C4-2B (cell line): Measurements from ENCODE around the gene BRD9.

ENCODE experiments used
- CTCF ChIP-seq: fragments of 450-650 bp; conservative IDR thresholded peaks from 2 replicates; pipeline ENCODE4 v1.5.1; 2017; ENCODE audit warnings: mild to moderate bottlenecking
- ZFX ChIP-seq: fragments of 450-650 bp; IDR thresholded peaks from 2 replicates; pipeline ENCODE4 v1.6.1; 2017

DNA sequence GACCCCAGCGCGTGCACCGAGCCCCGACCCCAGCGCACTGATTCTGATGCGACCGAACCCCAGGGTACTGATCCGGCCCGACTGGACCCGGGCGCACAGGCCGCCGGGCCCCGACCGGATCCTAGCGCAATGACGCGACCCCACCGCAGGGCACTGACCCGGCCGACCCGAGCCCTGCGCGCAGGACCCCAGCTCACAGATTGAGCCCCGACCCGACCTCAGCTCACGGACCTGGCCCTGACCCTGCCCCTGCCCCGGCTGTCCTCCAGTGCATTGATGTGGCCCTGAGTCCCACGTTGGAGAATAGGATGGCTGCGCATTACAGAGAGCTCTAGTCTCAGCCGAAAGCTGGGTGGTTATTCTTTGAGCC lies 521 bp upstream of the BRD9 start:
- TF ChIP-seq CTCF (no peak), ZFX (no peak)
